ENCODE results near the gene MAP3K10.

Gene MAP3K10

DNA sequence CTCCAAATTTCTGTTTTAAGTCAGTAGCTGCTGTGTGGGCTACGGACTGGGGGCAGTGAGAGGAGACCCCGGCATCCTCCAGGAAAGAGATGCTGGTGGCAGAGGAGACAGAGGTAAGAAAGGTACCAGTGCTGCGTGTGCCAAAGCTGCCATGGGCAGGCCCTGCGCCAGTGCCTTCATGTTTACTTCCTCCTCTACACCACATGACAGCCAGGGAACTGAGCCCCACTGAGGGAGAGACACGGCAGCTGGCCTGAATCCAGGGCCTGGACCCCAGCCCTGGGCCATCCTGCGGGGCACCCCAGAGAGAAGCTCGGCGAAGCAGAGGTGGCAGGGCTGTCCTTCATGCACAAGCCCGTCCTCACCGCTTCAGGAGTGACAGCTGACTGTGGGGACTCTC, 58.0 kb downstream of the MAP3K10 start:
- TF ChIP-seq, protein P1, sequence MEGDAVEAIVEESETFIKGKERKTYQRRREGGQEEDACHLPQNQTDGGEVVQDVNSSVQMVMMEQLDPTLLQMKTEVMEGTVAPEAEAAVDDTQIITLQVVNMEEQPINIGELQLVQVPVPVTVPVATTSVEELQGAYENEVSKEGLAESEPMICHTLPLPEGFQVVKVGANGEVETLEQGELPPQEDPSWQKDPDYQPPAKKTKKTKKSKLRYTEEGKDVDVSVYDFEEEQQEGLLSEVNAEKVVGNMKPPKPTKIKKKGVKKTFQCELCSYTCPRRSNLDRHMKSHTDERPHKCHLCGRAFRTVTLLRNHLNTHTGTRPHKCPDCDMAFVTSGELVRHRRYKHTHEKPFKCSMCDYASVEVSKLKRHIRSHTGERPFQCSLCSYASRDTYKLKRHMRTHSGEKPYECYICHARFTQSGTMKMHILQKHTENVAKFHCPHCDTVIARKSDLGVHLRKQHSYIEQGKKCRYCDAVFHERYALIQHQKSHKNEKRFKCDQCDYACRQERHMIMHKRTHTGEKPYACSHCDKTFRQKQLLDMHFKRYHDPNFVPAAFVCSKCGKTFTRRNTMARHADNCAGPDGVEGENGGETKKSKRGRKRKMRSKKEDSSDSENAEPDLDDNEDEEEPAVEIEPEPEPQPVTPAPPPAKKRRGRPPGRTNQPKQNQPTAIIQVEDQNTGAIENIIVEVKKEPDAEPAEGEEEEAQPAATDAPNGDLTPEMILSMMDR (IDR thresholded peaks at IDR 0.05; ENCODE audit: low read depth, low read length): no peak
- no peak overlapping the region for H3K4me3 ChIP-seq (ENCODE audit: low read depth, low read length)
- in situ Hi-C loops (cut with HindIII; ENCODE audit: low sequenced_read_pairs): no loop called here
- DNase-seq (ENCODE audit: low read depth, low spot score): no peak

DNA sequence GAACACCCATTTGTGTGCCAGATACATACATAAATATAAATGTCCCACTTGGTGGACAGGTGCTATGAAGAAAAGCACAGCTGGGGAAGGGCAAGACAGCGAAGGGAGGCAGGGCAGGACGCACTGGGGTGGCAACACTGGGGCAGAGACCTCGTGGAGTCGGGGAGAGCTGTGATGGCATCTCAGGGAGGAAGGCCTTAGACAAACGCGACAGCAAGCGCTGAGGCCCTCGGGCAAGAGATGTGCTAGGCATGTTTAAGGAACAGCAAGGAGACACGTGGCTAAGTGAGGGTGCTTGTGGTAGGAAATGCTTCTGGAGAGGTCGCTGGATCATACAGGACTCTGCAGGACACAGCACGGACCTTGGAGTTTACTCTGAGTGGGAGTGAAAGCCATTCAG, 58.6 kb downstream of the MAP3K10 start:
- in situ Hi-C loops (cut with HindIII; ENCODE audit: low sequenced_read_pairs): no loop called here
- DNase-seq (ENCODE audit: low read depth, low spot score): no peak
- H3K4me3 ChIP-seq (ENCODE audit: low read depth, low read length): no peak overlapping the region
- TF ChIP-seq, protein P1 (IDR thresholded peaks at IDR 0.05; ENCODE audit: low read depth, low read length): no peak

DNA sequence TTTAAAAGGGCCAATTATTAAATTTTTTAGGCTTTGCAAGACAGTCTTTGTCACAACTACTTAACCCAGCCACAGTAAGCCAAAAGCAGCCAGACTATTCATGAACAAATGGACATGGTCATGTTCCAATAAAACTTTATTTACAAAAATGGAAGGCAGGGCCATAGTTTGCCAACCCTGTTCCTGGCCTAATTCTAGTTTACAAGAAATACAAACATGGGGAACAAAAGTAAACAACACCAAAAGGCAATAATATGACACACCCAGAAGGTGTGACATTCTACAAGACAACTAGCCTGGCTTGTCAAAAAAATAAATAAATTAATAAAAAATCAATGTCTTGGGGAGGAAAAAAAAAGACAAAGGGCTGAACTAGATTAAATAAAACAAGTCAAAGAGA, 60.0 kb downstream of the MAP3K10 start:
- TF ChIP-seq, protein P1 (IDR thresholded peaks at IDR 0.05; ENCODE audit: low read depth, low read length): no peak
- no peak overlapping the region for H3K4me3 ChIP-seq (ENCODE audit: low read depth, low read length)
- in situ Hi-C loops (cut with HindIII; ENCODE audit: low sequenced_read_pairs): no loop called here
- DNase-seq (ENCODE audit: low read depth, low spot score): no peak

DNA sequence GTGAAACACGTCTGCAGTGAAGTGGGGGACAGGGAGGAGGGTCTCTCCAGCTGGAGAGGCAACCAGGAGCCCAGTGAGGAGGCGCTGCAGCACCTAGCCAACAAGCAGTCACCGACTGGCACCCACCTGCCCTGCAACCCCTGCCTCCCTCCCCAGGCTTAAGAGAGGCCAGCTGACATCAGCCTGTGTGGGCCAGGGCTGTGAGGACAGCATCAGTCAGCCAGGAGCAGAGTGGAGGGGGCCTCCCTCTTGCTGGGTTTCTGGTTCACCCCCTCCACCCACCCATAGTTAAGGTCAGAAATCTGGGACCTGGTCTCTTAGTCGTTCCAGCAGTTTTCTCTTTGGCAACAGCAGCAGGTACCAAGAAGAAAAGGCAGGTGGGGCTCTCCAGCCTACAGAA, 60.8 kb downstream of the MAP3K10 start:
- TF ChIP-seq, protein P1 (IDR thresholded peaks at IDR 0.05; ENCODE audit: low read depth, low read length): no peak
- no peak for DNase-seq (ENCODE audit: low read depth, low spot score)
- H3K4me3 ChIP-seq (ENCODE audit: low read depth, low read length): no peak overlapping the region
- in situ Hi-C loops (cut with HindIII; ENCODE audit: low sequenced_read_pairs): no loop called here

DNA sequence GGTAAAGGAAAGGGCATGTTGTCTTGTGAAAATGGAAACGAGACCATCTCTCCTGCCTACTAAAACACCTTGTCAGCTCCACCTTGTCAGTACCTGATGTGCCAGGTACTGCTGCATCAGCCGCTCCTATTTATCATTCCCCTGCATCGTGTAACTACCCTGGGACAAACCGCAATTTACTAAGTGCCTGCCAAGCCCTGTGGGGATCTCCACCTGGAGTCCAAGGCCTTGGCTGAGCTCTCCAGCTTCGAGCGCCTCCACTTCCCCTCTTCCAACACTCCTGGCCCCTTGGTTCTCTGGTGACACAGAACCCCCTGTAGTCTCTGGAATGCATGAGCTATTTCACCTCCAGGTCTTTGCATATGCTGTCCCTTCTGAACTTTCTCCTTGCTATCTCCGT, 61.2 kb downstream of the MAP3K10 start:
- H3K4me3 ChIP-seq (ENCODE audit: low read depth, low read length): no peak overlapping the region
- TF ChIP-seq, protein P1 (IDR thresholded peaks at IDR 0.05; ENCODE audit: low read depth, low read length): no peak
- in situ Hi-C loops (cut with HindIII; ENCODE audit: low sequenced_read_pairs): no loop called here
- no peak for DNase-seq (ENCODE audit: low read depth, low spot score)

DNA sequence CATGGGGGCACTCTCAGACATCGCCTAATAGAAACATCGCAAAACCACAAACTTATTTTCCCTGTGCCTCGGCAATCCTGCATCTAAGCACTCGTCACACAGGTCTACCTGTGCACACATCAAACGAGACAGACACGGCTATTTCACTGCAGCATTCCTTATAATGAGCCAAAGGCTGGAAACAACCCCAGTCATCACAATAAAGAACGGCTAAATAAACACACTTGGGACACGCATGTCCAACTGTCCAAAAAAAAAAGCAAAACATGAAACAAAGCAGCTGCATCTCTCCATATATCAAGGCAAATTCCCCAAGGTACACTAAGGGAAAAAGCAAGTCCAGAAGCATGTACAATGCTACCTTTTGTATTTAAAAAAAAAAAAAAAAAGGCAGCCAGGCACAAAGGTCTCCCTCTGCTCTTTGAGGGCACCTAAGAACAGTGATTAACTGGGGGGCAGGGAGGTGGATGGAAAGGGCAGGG, 62.4 kb downstream of the MAP3K10 start:
- DNase-seq (ENCODE audit: low read depth, low spot score): no peak
- in situ Hi-C loops (cut with HindIII; ENCODE audit: low sequenced_read_pairs): no loop called here
- TF ChIP-seq, protein P1 (IDR thresholded peaks at IDR 0.05; ENCODE audit: low read depth, low read length): no peak

More for the DNA sequence above, 62.4 kb downstream of the MAP3K10 start:
- no peak overlapping the region for H3K4me3 ChIP-seq (ENCODE audit: low read depth, low read length)

Data from astrocyte of the spinal cord (primary cell).